ENCODE data around the gene MYO3B.

DNA sequence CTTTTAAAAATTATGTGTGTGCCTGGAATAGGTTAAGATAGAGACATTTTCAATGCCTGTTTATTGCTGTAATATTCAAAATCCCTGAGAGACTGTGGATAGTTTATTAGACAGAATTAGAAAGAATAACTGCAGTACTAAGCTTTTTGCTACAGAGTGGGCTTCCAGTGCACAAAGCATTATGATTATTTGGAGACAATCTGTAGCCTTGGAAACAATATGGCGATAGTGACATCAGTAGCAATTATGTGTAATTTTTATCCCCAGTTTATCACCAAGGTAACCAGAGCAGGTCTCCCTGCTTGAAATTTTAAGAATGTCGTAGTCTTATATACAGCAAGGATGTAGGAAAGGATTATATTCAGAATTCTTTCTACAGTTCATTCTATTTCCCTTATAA lies 100.0 kb downstream of the MYO3B start:
- TF ChIP-seq, protein P1, sequence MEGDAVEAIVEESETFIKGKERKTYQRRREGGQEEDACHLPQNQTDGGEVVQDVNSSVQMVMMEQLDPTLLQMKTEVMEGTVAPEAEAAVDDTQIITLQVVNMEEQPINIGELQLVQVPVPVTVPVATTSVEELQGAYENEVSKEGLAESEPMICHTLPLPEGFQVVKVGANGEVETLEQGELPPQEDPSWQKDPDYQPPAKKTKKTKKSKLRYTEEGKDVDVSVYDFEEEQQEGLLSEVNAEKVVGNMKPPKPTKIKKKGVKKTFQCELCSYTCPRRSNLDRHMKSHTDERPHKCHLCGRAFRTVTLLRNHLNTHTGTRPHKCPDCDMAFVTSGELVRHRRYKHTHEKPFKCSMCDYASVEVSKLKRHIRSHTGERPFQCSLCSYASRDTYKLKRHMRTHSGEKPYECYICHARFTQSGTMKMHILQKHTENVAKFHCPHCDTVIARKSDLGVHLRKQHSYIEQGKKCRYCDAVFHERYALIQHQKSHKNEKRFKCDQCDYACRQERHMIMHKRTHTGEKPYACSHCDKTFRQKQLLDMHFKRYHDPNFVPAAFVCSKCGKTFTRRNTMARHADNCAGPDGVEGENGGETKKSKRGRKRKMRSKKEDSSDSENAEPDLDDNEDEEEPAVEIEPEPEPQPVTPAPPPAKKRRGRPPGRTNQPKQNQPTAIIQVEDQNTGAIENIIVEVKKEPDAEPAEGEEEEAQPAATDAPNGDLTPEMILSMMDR (IDR thresholded peaks at IDR 0.05), result no peak
- TF ChIP-seq POLR2A (IDR thresholded peaks at IDR 0.05; ENCODE audit: low read depth) (no peak), EP300 (IDR thresholded peaks at IDR 0.05) (no peak)

Data from esophagus muscularis mucosa (tissue), 4 donors.